ENCODE data around the gene GFY. TPM values are rescaled to one million over a fixed set of nuclear protein-coding genes. Genes with fewer than 3 reads are reported as not detected.

Gene GFY
- total RNA-seq (not detected in 2 replicates), polyA plus RNA-seq (not detected in 2 replicates), polyA minus RNA-seq (not detected in 2 replicates), Bru-seq, nascent RNA (not detected), BruChase-seq, experiment 1, labeled RNA remaining after a 6-hour chase (not detected), BruChase-seq, experiment 2, labeled RNA remaining after a 2-hour chase (percentile 17 among the genes with signal in this experiment)
- polyA plus RNA-seq (2011; cell fraction: cytosol; rRNA removed) = not detected in 2 replicates
- not detected in 2 replicates for polyA plus RNA-seq (2011; cell fraction: nucleus; rRNA removed)
- not detected in 2 replicates for polyA plus RNA-seq (2012)
- not detected for polyA minus RNA-seq (2011; cell fraction: cytosol; rRNA and poly(A)+ RNA removed)
- not detected in 2 replicates for polyA minus RNA-seq (2011; cell fraction: nucleus; rRNA and poly(A)+ RNA removed)
- long read RNA-seq = 0 reads

- Histone ChIP-seq H3K4me2 (ENCODE audit: insufficient read depth, low read length) (no peak within 1 kb of the TSS), H3K36me3 (ENCODE audit: control insufficient read depth in 2 of 2, extremely low read depth in 1 of 2, insufficient read depth in 2 of 2, low read length in 2 of 2) (no peaks in the 10 kb centered on the region), H3K27ac (ENCODE audit: insufficient read depth, low read depth, low read length) (no peak within 1 kb of the TSS), H4K20me1 (replicated peaks; ENCODE audit: control insufficient read depth, extremely low read depth, insufficient read depth, low read length) (no peaks in the 10 kb centered on the region), H2AFZ (ENCODE audit: low read depth, low read length) (no peak within 1 kb of the TSS), H3K9me3 (replicated peaks; ENCODE audit: control insufficient read depth, insufficient read depth, low read length) (no peaks in the 10 kb centered on the region), H3K27me3 (ENCODE audit: control insufficient read depth in 2 of 2, insufficient read depth in 2 of 2, low read length in 2 of 2) (peaks cover 81 to 92% of the 10 kb centered on the region in 2 experiments), H3K4me1 (ENCODE audit: control insufficient read depth, extremely low read depth, insufficient read depth, low read length) (no peaks in the 10 kb centered on the region), H3K9me1 (replicated peaks; ENCODE audit: control insufficient read depth, extremely low read depth, insufficient read depth, low read length) (no peaks in the 10 kb centered on the region), H3K9ac (replicated peaks; ENCODE audit: extremely low read depth, insufficient read depth, low read length) (no peak within 1 kb of the TSS), H3K4me3 (replicated peaks in 1 of 3; ENCODE audit: insufficient read depth in 1 of 3, low read depth in 1 of 3, low read length in 3 of 3) (no peak within 1 kb of the TSS), H3K79me2 (ENCODE audit: control insufficient read depth, insufficient read depth, low read length) (no peaks in the 10 kb centered on the region)
- TF ChIP-seq MYC (IDR thresholded peaks at IDR 0.05; ENCODE audit: low read depth, low read length) (no peak), MAX (IDR thresholded peaks at IDR 0.05; ENCODE audit: insufficient read depth, insufficient read length) (no peak), POLR2A (IDR thresholded peaks at IDR 0.05; ENCODE audit: low read depth, low read length) (no peak), POLR2AphosphoS5 (IDR thresholded peaks at IDR 0.05; ENCODE audit: insufficient read depth, low read depth, low read length) (no peak), EZH2 (IDR thresholded peaks at IDR 0.05; ENCODE audit: borderline replicate concordance, low read depth, low read length, severe bottlenecking) (no peak), FOS (IDR thresholded peaks at IDR 0.05; ENCODE audit: borderline replicate concordance, insufficient read depth, low read length) (no peak), GATA2 (IDR thresholded peaks at IDR 0.05; ENCODE audit: insufficient read depth, insufficient read length, low read depth, low read length) (no peak), JUN (IDR thresholded peaks at IDR 0.05; ENCODE audit: borderline replicate concordance, insufficient read depth, insufficient read length, low read depth) (no peak)
- intact Hi-C loops (cut with micrococcal nuclease) = no loop called here
- DNase-seq (ENCODE audit: low read depth, low spot score) = no peak
- dilution Hi-C loops (cut with MboI; ENCODE audit: extremely low pct_ligation_motif_present, low sequenced_read_pairs) = no loop called here
- FAIRE-seq = no peak
- no TSS peak for BruUV-seq (replicated peaks)
- ChIA-PET CTCF (interaction anchor here (2.1 to 2.4 kb wide), 2 partner anchors 9 to 18 kb away, joined by 7 to 10 read pairs; no protein-coding TSS in a partner anchor), POLR2A (no interaction called here)
Observed at GRCh38 chr19:49425178-49425577, at the start of gene GFY. Gene GFY, plus strand, starts transcription at chr19:49425388. Its CDS starts 1,043 bp downstream, at chr19:49426431.

Measured in endothelial cell of umbilical vein (primary cell).